HFF-Myc (cell line): ENCODE results near the gene ANK2.

Experiments used
- DNase-seq: peaks from one replicate; pipeline ENCODE4 v3.0.0-alpha.2; 2011; ENCODE audit warnings: low read depth; ENCODE audit errors: extremely low read depth
- H3K4me3 ChIP-seq: replicated peaks from 2 replicates; pipeline ENCODE4 v1.5.1; 2011; ENCODE audit warnings: low read depth, mild to moderate bottlenecking, control low read depth, low read length
- TF ChIP-seq, protein P1 (sequence below): IDR thresholded peaks from 2 replicates; pipeline ENCODE4 v1.5.1; 2012; ENCODE audit warnings: mild to moderate bottlenecking, low read depth, low read length, control low read depth; ENCODE audit errors: missing control alignments

ANK2 gene

DNA sequence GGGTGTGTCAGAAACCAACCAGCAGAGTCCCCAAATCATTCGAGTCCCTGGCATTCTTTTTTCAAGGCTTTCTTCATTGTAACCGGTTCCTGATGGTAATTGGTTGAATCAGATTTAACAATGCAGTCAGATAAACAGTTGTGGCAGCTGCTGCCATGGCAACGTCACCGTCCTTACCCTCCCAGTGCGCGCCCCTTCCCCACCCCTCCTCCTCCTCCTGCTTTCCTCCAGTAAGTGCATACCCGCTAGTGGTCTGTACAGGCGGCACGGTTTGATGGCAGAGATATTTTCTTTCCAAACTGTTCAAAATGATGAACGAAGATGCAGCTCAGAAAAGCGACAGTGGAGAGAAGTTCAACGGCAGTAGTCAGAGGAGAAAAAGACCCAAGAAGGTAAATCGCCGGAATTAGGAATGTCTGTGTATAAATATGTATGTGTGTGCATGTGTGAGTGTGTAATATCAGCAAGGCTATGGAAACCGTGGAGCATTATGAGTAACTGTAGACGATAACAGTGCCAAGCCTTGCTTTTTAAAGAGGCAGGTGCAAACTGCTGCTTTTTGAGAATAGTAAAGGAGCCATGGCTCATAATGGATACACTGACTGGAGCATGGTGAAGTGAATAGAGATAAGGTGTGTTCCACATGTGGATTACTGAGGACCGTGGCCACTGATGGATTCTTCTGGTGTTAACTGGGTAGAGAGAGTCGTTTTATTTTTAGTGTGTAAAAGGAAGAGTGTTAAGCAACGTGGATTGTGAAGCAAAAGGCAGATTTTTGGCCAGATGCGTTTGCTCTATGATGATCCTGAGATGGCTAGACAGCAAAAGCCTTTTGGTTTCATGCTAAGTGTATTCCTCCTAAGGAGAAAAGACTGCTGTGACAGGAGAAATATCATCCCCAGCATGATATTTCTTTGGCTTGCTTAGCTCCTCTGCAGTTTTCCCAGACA, at the start of gene ANK2:
Gene ANK2 (plus strand): TSS at position 233 of the 950 bp plus-strand sequence. CDS start 76 bp downstream, at position 309.
- TF ChIP-seq, protein P1, sequence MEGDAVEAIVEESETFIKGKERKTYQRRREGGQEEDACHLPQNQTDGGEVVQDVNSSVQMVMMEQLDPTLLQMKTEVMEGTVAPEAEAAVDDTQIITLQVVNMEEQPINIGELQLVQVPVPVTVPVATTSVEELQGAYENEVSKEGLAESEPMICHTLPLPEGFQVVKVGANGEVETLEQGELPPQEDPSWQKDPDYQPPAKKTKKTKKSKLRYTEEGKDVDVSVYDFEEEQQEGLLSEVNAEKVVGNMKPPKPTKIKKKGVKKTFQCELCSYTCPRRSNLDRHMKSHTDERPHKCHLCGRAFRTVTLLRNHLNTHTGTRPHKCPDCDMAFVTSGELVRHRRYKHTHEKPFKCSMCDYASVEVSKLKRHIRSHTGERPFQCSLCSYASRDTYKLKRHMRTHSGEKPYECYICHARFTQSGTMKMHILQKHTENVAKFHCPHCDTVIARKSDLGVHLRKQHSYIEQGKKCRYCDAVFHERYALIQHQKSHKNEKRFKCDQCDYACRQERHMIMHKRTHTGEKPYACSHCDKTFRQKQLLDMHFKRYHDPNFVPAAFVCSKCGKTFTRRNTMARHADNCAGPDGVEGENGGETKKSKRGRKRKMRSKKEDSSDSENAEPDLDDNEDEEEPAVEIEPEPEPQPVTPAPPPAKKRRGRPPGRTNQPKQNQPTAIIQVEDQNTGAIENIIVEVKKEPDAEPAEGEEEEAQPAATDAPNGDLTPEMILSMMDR, result no peak
- no peak within 1 kb of the TSS for H3K4me3 ChIP-seq
- DNase-seq, result no peak

DNA sequence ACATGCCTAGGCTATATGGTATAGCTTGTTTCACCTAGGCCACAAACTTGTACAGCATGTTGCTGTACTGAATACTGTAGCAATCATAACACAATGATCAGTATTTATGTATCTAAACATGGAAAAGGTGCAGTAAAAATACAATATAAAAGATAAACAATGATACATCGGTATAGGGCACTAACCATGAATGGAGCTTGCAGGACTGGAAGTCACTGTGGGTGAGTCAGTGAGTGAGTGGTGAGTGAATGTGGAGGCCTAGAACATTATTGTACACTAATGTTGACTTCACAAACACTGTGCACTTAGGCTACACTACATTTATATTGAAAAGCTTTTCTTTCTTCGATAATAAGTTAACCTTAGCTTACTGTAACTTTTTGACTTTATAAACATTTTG, 45.6 kb upstream of the ANK2 start:
- TF ChIP-seq, protein P1, result no peak
- DNase-seq, result no peak
- H3K4me3 ChIP-seq, result no peak overlapping the region

DNA sequence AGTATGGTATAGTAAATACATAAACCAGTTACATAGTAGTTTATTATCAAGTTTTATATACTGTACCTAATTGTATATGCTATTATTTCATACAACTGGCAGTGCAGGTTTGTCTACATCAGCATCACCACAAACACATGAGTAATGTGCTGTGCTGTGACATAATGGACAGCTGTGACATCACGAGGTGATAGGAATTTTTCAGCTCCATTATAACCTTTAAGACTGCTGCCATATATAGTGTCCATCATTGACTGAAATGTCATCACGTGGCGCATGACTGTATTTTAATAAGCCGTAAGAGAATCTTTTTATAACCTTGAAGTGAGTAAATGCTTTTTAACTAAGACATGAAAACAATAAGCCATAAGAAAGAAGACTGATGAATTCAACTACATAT, 44.8 kb upstream of the ANK2 start:
- no peak overlapping the region for H3K4me3 ChIP-seq
- DNase-seq, result no peak
- TF ChIP-seq, protein P1, result no peak

DNA sequence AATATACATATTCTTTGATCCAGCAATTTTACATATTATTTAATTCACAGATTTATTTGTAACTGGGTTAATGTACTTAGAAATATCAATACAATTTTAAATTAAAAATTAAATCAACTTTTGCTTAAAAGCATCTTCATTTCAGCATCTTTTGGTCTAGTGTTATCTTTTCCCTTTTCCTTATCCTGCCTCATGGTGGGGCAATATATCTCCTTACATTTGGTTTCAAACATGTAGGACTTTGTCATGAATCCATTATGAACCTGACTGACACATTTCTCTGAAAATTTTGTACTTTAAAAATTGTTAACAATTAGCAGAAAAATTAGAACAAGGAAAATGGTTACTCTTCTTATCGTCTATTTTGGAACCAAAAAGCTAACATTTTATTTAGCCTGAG, 42.8 kb upstream of the ANK2 start:
- TF ChIP-seq, protein P1, result no peak
- no peak for DNase-seq
- no peak overlapping the region for H3K4me3 ChIP-seq

DNA sequence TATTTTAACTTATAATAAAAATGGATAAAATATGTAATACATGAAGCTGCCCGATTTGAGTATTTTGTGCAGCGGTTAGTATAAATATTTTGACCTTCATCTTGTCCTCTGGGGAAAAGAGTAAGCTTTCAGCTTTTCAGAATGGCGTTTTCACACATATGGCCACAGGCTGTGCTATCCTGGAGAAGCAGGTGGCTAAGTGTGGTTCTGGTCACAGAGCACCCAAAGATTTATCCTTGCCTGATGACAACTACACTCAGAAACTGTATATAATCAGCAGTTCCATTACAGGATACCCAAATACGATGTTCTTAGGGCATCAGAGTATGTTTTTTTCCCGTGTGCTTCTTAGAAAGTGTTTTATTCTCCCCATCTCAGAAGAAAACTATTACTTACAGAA, 42.3 kb upstream of the ANK2 start:
- H3K4me3 ChIP-seq, result no peak overlapping the region
- TF ChIP-seq, protein P1, result no peak
- DNase-seq, result no peak

DNA sequence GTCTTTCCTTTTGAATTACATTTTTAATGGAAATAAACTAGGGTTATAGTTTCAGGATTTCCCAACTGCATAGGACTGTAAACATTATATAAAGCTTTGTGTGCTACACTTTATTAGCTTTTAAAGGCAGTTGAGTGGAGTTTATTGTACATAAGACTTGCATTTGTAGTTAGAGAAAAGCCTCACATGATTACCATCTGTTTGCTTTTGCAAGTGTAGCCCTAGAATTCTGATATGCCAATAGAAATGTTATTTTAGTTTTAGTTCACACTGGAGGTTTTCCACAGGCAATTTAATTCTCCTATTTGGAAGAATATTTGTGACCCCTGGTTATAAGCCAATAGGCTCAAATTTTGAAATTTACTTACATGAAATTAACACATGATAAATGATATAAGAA, 41.3 kb upstream of the ANK2 start:
- no peak for DNase-seq
- no peak overlapping the region for H3K4me3 ChIP-seq
- TF ChIP-seq, protein P1, result no peak
